Neural crest cell (in vitro differentiated cells): ENCODE data around the gene ATP5F1A. TPM values are rescaled to one million over a fixed set of nuclear protein-coding genes. Genes with fewer than 3 reads are reported as not detected.

Experiments used
- DNase-seq: peaks from one replicate; pipeline ENCODE4 v3.0.0; 2021; ENCODE audit warnings: low read depth, mixed read lengths, low spot score
- H3K27ac Mint-ChIP-seq: one replicate; pipeline ENCODE4 v1.8.0; 2021; ENCODE audit warnings: mild to moderate bottlenecking, mixed read lengths; ENCODE audit not compliant: unreplicated experiment
- H3K27me3 Mint-ChIP-seq: 2 replicates; pipeline ENCODE4 v1.8.0; 2021; ENCODE audit warnings: low read depth, mild to moderate bottlenecking, mixed read lengths
- H3K36me3 Mint-ChIP-seq: 2 replicates; pipeline ENCODE4 v1.8.0; 2021; ENCODE audit warnings: low read depth, mild to moderate bottlenecking, mixed read lengths
- H3K4me1 Mint-ChIP-seq: 2 replicates; pipeline ENCODE4 v1.8.0; 2021; ENCODE audit warnings: mixed read lengths
- H3K4me3 Mint-ChIP-seq: one replicate; pipeline ENCODE4 v1.8.0; 2021; ENCODE audit warnings: mild to moderate bottlenecking, mixed read lengths
- H3K9me3 Mint-ChIP-seq: 2 replicates; pipeline ENCODE4 v1.8.0; 2021; ENCODE audit warnings: mixed read lengths
- CTCF ChIP-seq: fragments of 200-600 bp; sonication (generic); conservative IDR thresholded peaks from 2 replicates; pipeline ENCODE4 v1.5.0; 2021; ENCODE audit warnings: antibody characterized with exemption, mild to moderate bottlenecking
- total RNA-seq: library from RNA; stranded (reverse); gene quantifications from 2 replicates; pipeline ENCODE4 v1.2.1, GENCODE V29; 2021

Gene ATP5F1A
- total RNA-seq, 1 donor from 2014 or later: 508 TPM

DNA sequence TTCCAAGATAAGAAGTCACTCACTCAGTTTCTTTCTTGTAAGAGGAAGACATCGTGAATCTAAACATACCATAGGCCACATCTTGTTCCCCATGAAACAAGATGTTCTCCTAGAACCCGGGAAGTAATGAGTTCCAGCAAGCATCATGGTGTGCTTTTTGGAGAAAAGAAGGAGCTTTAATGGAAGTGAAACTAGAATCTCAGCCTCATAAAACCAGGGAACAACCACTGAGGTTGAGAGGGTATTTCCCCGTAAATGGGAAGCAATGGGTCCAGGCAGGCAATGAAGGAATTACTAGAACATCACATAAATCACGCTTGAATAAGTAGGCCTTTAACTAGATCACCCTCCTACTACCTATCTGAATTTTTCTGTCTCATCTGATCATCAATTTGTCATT, 66.4 kb downstream of the ATP5F1A start:
- Mint-ChIP-seq H3K4me3 (no peak overlapping the region), H3K27ac (no peak overlapping the region), H3K36me3 (peaks cover 7% of the 10 kb centered on the region), H3K27me3 (peaks cover 22% of the 10 kb centered on the region), H3K4me1 (peaks cover 7% of the 10 kb centered on the region), H3K9me3 (peaks cover 5% of the 10 kb centered on the region)
- TF ChIP-seq CTCF: no peak
- DNase-seq: no peak

Other genes with a start within 250 kb of the ATP5F1A start
- gene EPG5, start 131.0 kb downstream of the ATP5F1A start, total RNA-seq: 15.4 and 20.5 TPM in 2 replicates
- gene PSTPIP2, start 26.0 kb downstream of the ATP5F1A start, total RNA-seq: 7.0 and 7.1 TPM in 2 replicates
- 94.9 and 103 TPM in 2 replicates for gene HAUS1, start 6.1 kb upstream of the ATP5F1A start, total RNA-seq